Measurements from ENCODE around the gene ATXN7L1. TPM values are rescaled to one million over a fixed set of nuclear protein-coding genes. Genes with fewer than 3 reads are reported as not detected.

ATXN7L1 gene
- total and polyA plus RNA-seq, 8 donors, result 13.0 to 15.5 (median 13.8) TPM

DNA sequence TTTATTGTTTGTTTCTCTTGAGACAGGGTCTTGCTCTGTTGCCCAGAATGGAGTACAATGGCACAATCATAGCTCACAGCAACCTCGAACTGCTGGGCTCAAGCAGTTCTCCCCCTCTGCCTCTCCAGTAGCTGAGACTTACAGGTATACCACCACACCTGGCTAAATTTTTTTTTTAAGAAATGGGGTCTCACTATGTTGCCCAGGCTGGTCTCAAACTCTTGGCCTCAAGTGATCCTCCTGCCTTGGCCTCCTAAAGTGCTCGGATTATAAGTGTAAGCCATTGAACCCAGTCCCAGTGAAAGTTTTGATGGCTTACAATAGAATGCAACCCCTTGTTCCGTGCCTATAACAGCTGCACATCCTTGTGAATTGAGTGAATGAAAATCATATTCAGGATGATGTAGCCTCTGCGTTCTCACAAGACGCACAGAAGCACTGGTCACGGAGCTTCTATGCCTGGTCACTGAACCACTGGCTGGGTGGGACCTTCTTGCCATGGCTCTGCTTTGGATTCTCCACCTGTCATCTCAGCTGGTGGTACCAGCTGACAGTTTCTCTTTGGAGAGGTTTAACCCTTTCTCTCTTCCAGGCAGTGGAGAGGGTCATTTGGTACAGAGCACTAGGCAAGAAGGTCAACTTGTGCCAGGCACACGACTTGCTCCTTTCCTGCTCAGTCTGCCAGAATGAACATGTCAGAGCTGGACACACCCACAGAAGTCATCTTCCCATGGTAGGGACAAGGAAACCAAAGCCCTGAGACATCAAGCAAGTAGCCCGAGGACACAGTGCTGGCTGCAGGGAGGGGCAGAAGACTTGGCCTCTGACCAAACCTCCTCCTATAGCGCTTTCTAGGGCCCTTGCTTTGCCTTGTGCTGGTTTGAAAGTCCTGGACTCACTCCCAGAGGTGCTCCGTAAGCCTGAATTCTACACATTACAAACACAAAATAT is 89.6 kb downstream of the ATXN7L1 start:
- DNase-seq (no peak), ATAC-seq (no peak)
- H3K4me3 ChIP-seq, result no peak overlapping the region
- H3K4me1 ChIP-seq, result no peaks in the 10 kb centered on the region
- H3K36me3 ChIP-seq, result peaks cover 0 to 16% of the 10 kb centered on the region in 2 donors
- intact Hi-C loops (cut with DNase I), result no loop called here
- H3K27ac ChIP-seq, result no peak overlapping the region
- no peaks in the 10 kb centered on the region for H3K27me3 ChIP-seq
- no peak for TF ChIP-seq CTCF (IDR thresholded peaks at IDR 0.05)
- H3K9me3 ChIP-seq, result no peaks in the 10 kb centered on the region

- Histone ChIP-seq H3K4me3 (no peak overlapping the region), H3K27ac (no peak overlapping the region), H3K4me1 (no peaks in the 10 kb centered on the region), H3K9me3 (no peaks in the 10 kb centered on the region), H3K36me3 (peaks cover 0 to 6% of the 10 kb centered on the region in 2 donors), H3K27me3 (no peaks in the 10 kb centered on the region)
- DNase-seq, result no peak
- TF ChIP-seq CTCF (IDR thresholded peaks at IDR 0.05), result no peak
- intact Hi-C loops (cut with DNase I), result no loop called here
- peak; percentile 59 for ATAC-seq
Observed at GRCh38 chr7:105782391-105783042, 93.9 kb downstream of the ATXN7L1 start.

DNA sequence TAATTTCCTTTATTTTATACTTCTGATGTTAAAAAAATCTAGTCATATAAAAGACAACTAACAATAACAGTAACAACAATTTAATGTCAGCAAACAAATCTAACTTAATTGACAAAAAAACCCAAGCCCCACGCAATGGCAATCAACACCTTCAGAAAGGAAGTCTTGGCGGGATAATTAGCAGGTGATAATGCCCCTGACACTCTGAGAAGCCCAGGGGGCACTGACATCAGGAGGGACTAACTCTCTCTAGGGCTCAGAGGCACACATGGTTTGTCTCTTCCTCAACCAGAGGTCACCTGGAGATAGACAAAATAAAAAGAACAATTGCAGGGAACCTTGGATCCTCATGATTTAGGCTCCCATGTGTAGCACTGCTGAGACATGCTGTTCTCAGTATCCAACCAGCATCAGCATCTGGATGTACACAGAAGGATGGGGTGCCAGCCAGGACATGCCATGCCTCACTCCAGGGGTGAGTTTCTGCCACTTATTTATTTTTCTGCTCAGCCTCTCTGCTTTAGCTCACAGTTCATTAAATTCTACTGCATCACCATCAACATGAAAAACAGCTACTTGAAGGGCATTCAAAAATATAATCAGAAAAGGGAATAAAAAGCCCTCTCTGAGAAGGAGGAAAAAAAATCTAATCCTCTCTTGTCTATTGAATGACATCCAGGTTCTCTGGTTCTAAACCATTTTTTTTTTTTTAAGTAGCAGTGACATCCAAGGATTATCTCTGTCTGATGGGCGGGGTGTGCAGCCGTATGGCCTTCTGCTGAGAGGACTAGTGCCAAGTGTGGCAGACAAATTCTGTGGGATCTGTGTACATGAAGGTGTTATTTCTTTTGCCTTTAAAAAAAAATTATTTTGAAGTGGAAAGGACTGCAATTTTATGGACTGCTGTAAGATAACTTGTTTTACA is 96.3 kb downstream of the ATXN7L1 start:
- H3K27me3 ChIP-seq, result no peaks in the 10 kb centered on the region
- no peak for TF ChIP-seq CTCF (IDR thresholded peaks at IDR 0.05)
- H3K27ac ChIP-seq, result no peak overlapping the region
- intact Hi-C loops (cut with DNase I), result no loop called here
- H3K4me3 ChIP-seq, result no peak overlapping the region
- ATAC-seq (no peak), DNase-seq (no peak)
- no peaks in the 10 kb centered on the region for H3K9me3 ChIP-seq
- no peaks in the 10 kb centered on the region for H3K4me1 ChIP-seq
- no peaks in the 10 kb centered on the region for H3K36me3 ChIP-seq

- ATAC-seq (no peak), DNase-seq (no peak)
- TF ChIP-seq CTCF (IDR thresholded peaks at IDR 0.05), result no peak
- intact Hi-C loops (cut with DNase I), result no loop called here
- no peak overlapping the region for H3K4me3 ChIP-seq
- H3K27ac ChIP-seq, result no peak overlapping the region
- H3K36me3 ChIP-seq, result no peaks in the 10 kb centered on the region
- H3K4me1 ChIP-seq, result no peaks in the 10 kb centered on the region
- no peaks in the 10 kb centered on the region for H3K9me3 ChIP-seq
- H3K27me3 ChIP-seq, result no peaks in the 10 kb centered on the region
Observed at GRCh38 chr7:105778956-105779355, 97.4 kb downstream of the ATXN7L1 start.

All from left lung (tissue), 10 donors.